Activated naive CD4-positive, alpha-beta T cell treated with anti-CD3 and anti-CD28 coated beads for 36 hours (primary cell): ENCODE data around the gene HTR1B. TPM values are rescaled to one million over a fixed set of nuclear protein-coding genes. Genes with fewer than 3 reads are reported as not detected.

Experiments used
- CTCF ChIA-PET: fragments of 350-600 bp; sonication (Branson Sonifier 250); formaldehyde crosslinking; loops from one replicate; lab custom pipeline; 2021; ENCODE audit warnings: antibody characterized with exemption; lab: Charles Lee
- DNase-seq: peaks from one replicate; pipeline ENCODE4 v3.0.0-alpha.2; 2020
- H3K27ac Mint-ChIP-seq: one replicate; pipeline ENCODE4 v1.8.0; 2021; ENCODE audit warnings: mild to moderate bottlenecking, mixed read lengths
- H3K27me3 Mint-ChIP-seq: one replicate; pipeline ENCODE4 v1.8.0; 2021; ENCODE audit warnings: low read depth, mixed read lengths
- H3K36me3 Mint-ChIP-seq: one replicate; pipeline ENCODE4 v1.8.0; 2021; ENCODE audit warnings: low read depth, mixed read lengths
- H3K4me1 Mint-ChIP-seq: one replicate; pipeline ENCODE4 v1.8.0; 2021; ENCODE audit warnings: low read depth, mixed read lengths
- H3K4me3 Mint-ChIP-seq: one replicate; pipeline ENCODE4 v1.8.0; 2021; ENCODE audit warnings: mild to moderate bottlenecking, moderate library complexity, mixed read lengths
- H3K9me3 Mint-ChIP-seq: one replicate; pipeline ENCODE4 v1.8.0; 2021; ENCODE audit warnings: mixed read lengths
- intact Hi-C: fragments of 100-400 bp; cut with micrococcal nuclease; formaldehyde crosslinking; loops from one replicate; pipeline ENCODE4 v1.15.1; 2023
- total RNA-seq, 2 experiments: library from RNA; stranded (reverse); gene quantifications; one replicate each; pipeline ENCODE4 v1.2.3, GENCODE V29; 2021

Gene HTR1B
- total RNA-seq, 2 experiments from 2014 or later = not detected

DNA sequence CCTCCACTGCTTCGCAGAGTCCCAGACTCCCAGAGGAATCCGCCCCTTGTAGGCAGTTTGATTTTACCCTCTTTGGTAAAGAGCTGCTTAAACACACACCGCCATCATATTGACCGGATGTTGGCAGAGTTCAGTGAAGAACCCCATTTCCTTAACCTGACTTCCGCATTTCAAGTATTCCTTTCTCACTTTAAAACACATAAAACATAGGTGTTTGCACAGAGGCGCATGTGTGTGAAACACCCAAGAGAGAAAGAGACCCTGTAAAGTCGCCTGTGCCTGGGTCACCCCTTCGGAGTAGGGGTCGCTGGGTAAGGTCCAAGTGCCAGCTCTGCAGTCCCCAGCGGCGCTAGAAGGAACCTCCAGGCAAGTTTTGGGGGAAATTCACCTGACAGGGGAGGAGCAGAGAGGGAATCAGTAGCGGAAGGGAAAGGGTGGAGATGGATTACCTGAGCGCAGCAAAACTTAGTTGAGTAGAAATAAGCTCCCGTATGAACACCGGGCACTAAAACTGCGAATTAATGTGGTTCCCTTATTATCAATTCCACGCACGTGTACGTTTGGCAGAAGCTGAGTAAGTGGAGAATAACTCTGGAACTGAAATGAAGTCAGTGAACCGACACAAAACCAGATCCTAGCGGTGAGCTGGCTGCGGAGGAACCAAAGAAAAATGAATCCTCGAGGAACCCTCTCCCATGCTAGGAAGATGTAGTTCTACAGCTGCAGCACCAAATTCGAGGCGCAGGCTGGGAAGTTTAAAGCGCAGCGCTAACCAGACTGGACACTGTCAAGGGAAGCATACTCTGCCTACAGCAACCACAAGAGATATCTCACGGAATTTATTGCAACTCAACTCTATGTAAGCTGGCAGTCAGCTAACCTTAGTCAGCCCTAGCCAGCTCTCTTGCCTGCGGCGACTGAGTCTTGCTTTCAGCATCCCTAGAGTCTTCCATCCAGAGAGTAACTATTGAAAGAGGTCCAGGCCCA lies 3.5 kb upstream of the HTR1B start:
- CTCF ChIA-PET = interaction anchor here (2.9 kb wide), 1 partner anchor 1534 kb away, joined by 6 read pairs; no protein-coding TSS in a partner anchor
- Mint-ChIP-seq H3K4me3 (peak overlapping the region; percentile 87), H3K27ac (no peak overlapping the region), H3K27me3 (peaks cover 54% of the 10 kb centered on the region), H3K36me3 (no peaks in the 10 kb centered on the region), H3K4me1 (peaks cover 23% of the 10 kb centered on the region), H3K9me3 (no peaks in the 10 kb centered on the region)
- intact Hi-C loops = loop anchor here (5.0 to 10.0 kb wide), 5 partner anchors 1148 to 1998 kb away; no protein-coding TSS in a partner anchor
- DNase-seq = peak; percentile 13

DNA sequence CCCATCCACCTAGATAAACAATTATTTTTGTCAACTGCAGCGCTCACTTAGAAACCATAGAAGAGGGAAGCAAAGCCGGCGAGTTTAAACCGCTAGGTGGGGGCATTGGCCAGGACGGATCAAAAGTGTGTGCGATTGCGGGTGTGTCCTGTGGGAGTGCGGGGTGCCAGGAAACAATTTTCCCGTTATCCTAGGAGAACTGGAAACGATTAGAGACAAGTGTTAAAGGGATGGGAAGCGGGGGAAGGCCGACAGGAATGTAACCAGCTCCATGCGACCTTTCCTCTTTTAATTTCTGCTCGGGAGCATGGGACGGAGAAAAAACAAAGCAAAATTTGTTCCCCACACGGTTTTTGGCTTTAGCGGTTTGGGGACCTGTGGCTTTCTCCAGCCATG lies 2.8 kb upstream of the HTR1B start:
- CTCF ChIA-PET = interaction anchor here (0.5 to 2.9 kb wide), 3 partner anchors 22 to 1534 kb away, joined by 3 to 6 read pairs (median 4); no protein-coding TSS in a partner anchor
- DNase-seq = peak; percentile 59
- intact Hi-C loops = loop anchor here (5.0 to 10.0 kb wide), 5 partner anchors 1149 to 1999 kb away; no protein-coding TSS in a partner anchor
- Mint-ChIP-seq H3K27me3 (peaks cover 59% of the 10 kb centered on the region), H3K4me3 (peak overlapping the region; percentile 87), H3K27ac (no peak overlapping the region), H3K9me3 (no peaks in the 10 kb centered on the region), H3K4me1 (peaks cover 23% of the 10 kb centered on the region), H3K36me3 (no peaks in the 10 kb centered on the region)

DNA sequence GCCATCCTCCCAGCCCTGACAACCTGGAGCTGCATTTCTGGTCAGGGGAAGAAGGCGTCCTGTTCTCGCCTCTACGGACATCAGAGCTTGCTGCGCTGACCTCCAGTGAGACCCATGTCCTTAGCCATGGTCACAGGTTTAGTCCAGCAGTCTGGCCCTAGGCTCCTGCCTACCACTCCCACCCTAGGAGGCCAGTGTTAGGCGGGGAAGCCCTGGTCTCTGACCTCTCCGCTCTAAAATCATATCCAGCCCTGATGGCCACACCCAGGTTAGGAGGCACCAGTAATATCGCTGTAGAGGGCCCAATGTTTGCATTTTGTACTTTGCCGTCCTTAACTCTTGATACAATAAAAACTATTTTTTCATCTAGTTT lies 1.2 kb upstream of the HTR1B start:
- CTCF ChIA-PET = interaction anchor here (1.2 to 2.9 kb wide), 2 partner anchors 156 to 1532 kb away, joined by 3 to 6 read pairs; no protein-coding TSS in a partner anchor
- no peaks in the 10 kb centered on the region for H3K9me3 Mint-ChIP-seq
- no peak overlapping the region for H3K27ac Mint-ChIP-seq
- DNase-seq = no peak
- no peaks in the 10 kb centered on the region for H3K36me3 Mint-ChIP-seq
- peaks cover 23% of the 10 kb centered on the region for H3K4me1 Mint-ChIP-seq
- intact Hi-C loops = loop anchor here (10.0 kb wide), 3 partner anchors 1150 to 2000 kb away; no protein-coding TSS in a partner anchor
- H3K27me3 Mint-ChIP-seq = peaks cover 60% of the 10 kb centered on the region
- no peak overlapping the region for H3K4me3 Mint-ChIP-seq

DNA sequence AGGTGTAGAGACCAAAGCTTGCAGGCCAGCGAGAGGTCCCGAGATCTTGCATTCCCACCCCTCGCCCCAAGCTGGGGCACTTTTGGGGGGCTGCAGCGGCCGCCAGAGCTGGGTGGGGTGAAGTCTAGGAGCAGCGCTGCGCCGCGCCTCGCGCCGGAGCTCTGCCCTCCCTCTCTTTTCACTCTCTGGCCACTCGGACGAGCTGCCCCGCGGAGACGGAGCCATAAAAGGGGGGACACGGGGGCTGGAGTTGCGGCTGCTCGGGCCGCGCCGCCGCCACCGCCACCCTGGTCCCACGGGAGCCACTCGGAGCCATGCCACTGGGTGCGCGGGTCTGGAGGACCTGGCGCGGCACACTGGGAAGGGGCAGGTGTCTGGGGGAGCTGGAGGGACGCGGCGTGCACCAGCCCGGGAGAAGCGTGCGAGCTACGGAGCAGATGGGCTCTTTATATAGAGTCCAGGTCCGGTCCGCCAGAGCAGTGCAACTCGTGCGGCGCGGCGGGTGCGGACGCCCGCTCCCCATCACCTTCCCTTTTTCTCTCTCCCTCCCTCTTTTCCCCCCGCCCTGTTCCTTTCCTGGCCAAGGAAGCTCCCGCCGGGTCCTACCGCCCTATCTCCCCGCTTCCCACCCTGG lies 687 bp upstream of the HTR1B start:
- CTCF ChIA-PET = no interaction called here
- H3K27me3 Mint-ChIP-seq = peaks cover 60% of the 10 kb centered on the region
- H3K27ac Mint-ChIP-seq = no peak overlapping the region
- peaks cover 23% of the 10 kb centered on the region for H3K4me1 Mint-ChIP-seq
- intact Hi-C loops = loop anchor here (10.0 kb wide), 3 partner anchors 1151 to 2001 kb away; no protein-coding TSS in a partner anchor
- no peaks in the 10 kb centered on the region for H3K36me3 Mint-ChIP-seq
- no peaks in the 10 kb centered on the region for H3K9me3 Mint-ChIP-seq
- no peak for DNase-seq
- H3K4me3 Mint-ChIP-seq = no peak overlapping the region

DNA sequence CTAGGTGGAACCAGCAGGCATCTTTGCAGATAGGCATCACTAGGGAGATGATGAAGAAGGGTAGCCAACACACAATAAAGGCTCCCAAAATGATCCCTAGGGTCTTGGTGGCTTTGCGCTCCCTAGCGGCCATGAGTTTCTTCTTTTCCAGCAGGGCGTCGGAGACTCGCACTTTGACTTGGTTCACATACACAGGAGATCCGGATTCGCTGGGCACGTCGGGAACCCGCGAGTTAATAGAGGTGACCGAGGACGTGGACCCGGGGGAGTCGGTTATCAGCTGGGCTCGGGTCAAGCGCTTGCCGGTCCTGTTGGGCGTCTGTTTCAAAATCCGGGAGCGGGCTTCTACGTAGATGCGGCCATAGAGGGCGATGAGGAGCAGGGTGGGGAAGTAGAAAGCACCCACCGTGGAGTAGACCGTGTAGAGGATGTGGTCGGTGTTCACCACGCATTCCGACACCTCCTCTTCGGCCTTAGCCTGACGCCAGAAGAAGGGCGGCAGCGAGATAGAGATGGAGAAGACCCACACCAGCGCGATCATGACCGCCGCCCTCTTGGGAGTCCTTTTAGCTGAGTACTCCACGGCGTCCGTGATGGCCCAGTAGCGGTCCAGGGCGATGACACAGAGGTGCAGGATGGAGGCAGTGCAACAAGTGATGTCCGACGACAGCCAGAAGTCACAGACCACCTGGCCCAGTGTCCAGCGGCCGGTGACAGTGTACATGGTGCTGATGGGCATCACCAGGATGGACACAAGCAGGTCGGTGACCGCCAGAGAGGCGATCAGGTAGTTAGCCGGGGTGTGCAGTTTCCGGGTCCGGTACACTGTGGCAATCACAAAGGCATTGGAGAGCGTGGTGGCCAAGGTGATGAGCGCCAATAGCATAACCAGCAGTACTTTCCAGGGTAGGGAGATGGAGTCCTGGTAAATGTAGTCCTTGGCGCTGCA lies 658 bp downstream of the HTR1B start:
- CTCF ChIA-PET = interaction anchor here (0.6 kb wide), 1 partner anchor 716 kb away, joined by 3 read pairs; no protein-coding TSS in a partner anchor

DNA sequence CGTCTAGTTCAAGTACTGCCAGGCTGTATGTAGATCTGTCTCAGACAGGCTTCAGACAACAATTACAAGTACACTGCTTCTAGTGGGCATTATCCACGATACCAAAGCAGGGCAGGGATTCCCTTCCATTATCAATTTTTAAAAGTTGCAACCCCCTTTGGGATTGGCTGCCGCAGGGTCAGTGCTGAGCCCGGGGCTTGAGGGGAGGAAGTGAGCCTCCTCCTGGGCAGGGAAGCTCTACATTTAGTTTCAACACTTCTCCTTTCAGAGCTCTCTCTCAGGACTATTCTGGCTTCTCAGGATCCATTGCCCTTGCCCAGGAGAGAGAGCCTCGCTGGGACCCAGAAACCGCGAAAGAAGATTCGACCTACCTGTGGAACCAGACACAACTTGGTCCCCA lies 1.5 kb downstream of the HTR1B start:
- intact Hi-C loops = loop anchor here (10.0 kb wide), 3 partner anchors 1153 to 2003 kb away; no protein-coding TSS in a partner anchor
- H3K27me3 Mint-ChIP-seq = peaks cover 63% of the 10 kb centered on the region
- no peaks in the 10 kb centered on the region for H3K36me3 Mint-ChIP-seq
- no peak overlapping the region for H3K4me3 Mint-ChIP-seq
- peaks cover 23% of the 10 kb centered on the region for H3K4me1 Mint-ChIP-seq
- CTCF ChIA-PET = no interaction called here
- H3K27ac Mint-ChIP-seq = no peak overlapping the region
- DNase-seq = no peak
- H3K9me3 Mint-ChIP-seq = no peaks in the 10 kb centered on the region

More for the DNA sequence above, 658 bp downstream of the HTR1B start:
- H3K36me3 Mint-ChIP-seq = no peaks in the 10 kb centered on the region
- H3K27ac Mint-ChIP-seq = no peak overlapping the region
- DNase-seq = peak; percentile 7
- no peaks in the 10 kb centered on the region for H3K9me3 Mint-ChIP-seq
- peaks cover 67% of the 10 kb centered on the region for H3K27me3 Mint-ChIP-seq
- peaks cover 23% of the 10 kb centered on the region for H3K4me1 Mint-ChIP-seq
- H3K4me3 Mint-ChIP-seq = peak overlapping the region; percentile 22
- intact Hi-C loops = loop anchor here (10.0 kb wide), 3 partner anchors 1152 to 2002 kb away; no protein-coding TSS in a partner anchor

DNA sequence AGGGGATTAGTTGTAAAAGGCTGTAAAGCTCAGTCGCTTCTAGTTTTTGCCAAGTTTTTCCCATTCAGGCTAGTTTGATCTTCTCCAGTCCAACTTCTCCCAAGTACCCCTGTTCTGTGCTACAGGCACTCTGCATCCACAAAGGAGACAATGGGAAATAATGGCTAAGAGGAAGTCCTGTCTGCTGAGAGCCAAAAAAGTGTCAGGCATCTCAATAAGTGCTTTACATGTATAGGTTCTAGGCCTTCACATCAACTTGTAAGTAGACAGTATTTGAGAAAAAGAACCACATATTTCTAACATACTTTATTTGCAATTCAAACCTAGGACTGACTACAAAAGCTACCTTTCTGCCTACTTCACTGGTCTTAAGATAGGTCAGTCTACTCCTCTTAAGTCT lies 4.9 kb downstream of the HTR1B start:
- intact Hi-C loops = no loop called here

DNA sequence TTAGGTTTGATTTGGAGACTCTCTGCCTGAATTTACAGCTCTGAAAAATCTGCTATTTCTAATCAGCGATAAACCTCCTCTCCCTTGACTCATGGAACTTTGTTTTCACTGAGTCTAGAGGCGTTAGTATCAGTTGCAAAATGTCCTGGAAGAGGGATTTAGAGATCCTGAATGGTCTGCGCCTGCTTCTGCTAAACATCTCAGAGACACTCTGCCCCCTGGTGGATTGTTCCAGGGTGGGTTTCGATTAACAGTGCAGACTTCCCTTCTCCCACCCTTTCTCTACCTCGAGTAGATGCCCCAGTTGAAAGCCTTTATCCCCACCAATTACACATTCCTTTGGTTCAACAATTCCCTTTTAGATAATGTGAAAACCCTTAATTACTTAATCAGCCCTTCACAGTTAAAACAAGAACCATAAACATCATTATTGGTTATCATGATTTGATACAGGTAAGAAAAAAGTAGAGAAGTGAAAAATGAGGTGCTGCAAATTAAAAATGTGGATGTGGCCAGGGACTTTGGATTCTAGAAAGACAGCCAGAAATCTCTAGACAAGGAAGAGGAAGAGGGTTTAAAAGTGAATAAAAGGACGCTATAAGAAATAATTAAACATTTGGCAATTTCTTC lies 5.5 kb downstream of the HTR1B start:
- DNase-seq = peak; percentile 62
- H3K4me1 Mint-ChIP-seq = peaks cover 6% of the 10 kb centered on the region
- CTCF ChIA-PET = no interaction called here
- H3K36me3 Mint-ChIP-seq = no peaks in the 10 kb centered on the region
- H3K27ac Mint-ChIP-seq = no peak overlapping the region
- no peak overlapping the region for H3K4me3 Mint-ChIP-seq
- intact Hi-C loops = loop anchor here (1.0 kb wide), 2 partner anchors 1523 to 1565 kb away; no protein-coding TSS in a partner anchor
- peaks cover 30% of the 10 kb centered on the region for H3K27me3 Mint-ChIP-seq
- H3K9me3 Mint-ChIP-seq = no peaks in the 10 kb centered on the region

More for the DNA sequence above, 4.9 kb downstream of the HTR1B start:
- Mint-ChIP-seq H3K36me3 (no peaks in the 10 kb centered on the region), H3K4me1 (peaks cover 12% of the 10 kb centered on the region), H3K27me3 (peaks cover 36% of the 10 kb centered on the region), H3K4me3 (no peak overlapping the region), H3K27ac (no peak overlapping the region), H3K9me3 (no peaks in the 10 kb centered on the region)
- CTCF ChIA-PET = no interaction called here
- DNase-seq = no peak

DNA sequence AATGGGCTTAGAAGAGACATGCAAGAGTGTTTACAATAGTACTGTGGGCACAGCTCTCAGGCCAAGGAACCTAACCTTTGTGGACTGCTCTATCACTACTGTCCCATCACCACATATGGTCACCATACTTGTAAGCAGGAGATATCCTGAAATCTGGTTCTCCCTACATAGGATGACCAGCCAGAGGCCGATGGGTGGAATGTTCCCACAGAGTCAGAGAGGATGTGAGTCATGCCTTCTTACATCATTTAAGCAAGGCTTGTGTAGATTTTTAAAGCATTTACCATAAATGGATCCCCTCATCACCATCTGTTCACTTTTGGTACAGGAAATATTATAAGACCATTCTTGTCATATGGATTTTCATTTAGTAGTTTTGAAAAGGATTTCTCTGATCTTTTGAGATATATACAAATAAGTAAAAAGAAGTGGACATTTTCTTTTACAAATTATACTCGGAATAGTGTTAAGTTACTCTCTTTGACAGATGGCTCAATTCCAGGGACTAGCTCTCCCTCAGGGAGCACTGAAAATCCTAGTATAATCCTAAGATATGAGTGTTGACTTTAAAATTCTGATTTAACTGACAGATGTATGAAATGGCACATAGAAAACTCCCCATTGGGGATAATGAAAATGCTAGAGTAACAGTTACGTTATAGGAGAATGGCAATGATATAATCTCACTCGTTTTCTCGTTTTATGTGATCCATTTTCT lies 6.6 kb downstream of the HTR1B start:
- no peak for DNase-seq
- H3K4me1 Mint-ChIP-seq = no peaks in the 10 kb centered on the region
- H3K27ac Mint-ChIP-seq = no peak overlapping the region
- intact Hi-C loops = loop anchor here (1.0 kb wide), 2 partner anchors 1521 to 1563 kb away; no protein-coding TSS in a partner anchor
- CTCF ChIA-PET = interaction anchor here (0.7 kb wide), 1 partner anchor 12 kb away, joined by 4 read pairs; no protein-coding TSS in a partner anchor
- H3K36me3 Mint-ChIP-seq = no peaks in the 10 kb centered on the region
- H3K4me3 Mint-ChIP-seq = no peak overlapping the region
- peaks cover 18% of the 10 kb centered on the region for H3K27me3 Mint-ChIP-seq
- no peaks in the 10 kb centered on the region for H3K9me3 Mint-ChIP-seq

DNA sequence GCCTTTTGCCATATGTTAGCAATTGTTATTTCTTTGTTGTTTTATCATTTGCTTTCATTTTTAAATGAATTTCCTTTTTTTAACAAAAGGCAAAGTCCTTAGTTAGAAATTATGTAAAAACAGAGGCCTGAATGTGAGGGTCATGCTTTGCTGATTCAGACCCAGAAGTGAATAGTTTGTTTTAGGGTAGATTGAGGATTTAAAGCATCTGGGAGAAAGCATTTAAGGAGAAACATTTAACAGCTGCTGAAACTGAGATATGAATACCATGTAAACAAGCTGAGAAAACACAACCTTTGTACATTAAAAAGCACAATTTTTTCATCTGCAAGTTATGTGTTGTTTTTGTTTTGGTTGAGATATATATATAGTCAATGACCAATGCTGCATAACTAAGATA lies 8.0 kb downstream of the HTR1B start:
- no peaks in the 10 kb centered on the region for H3K4me1 Mint-ChIP-seq
- CTCF ChIA-PET = no interaction called here
- intact Hi-C loops = no loop called here
- no peaks in the 10 kb centered on the region for H3K9me3 Mint-ChIP-seq
- no peak overlapping the region for H3K4me3 Mint-ChIP-seq
- no peak overlapping the region for H3K27ac Mint-ChIP-seq
- no peak for DNase-seq
- H3K27me3 Mint-ChIP-seq = peaks cover 11% of the 10 kb centered on the region
- no peaks in the 10 kb centered on the region for H3K36me3 Mint-ChIP-seq
